AG10803 (cell line): ENCODE measurements around the gene SMIM38.

Experiments
- DNase-seq: peaks from one replicate; pipeline ENCODE4 v3.0.0; 2010; ENCODE audit warnings: low read depth
- H3K4me3 ChIP-seq: 2 replicates; pipeline ENCODE4 v1.5.1; 2011; ENCODE audit warnings: mild to moderate bottlenecking, low read length, control low read depth
- TF ChIP-seq, protein P1 (sequence below): conservative IDR thresholded peaks from 2 replicates; pipeline ENCODE4 v1.5.1; 2011; ENCODE audit warnings: mild to moderate bottlenecking, low read length, control low read depth, inconsistent platforms

Gene SMIM38

DNA sequence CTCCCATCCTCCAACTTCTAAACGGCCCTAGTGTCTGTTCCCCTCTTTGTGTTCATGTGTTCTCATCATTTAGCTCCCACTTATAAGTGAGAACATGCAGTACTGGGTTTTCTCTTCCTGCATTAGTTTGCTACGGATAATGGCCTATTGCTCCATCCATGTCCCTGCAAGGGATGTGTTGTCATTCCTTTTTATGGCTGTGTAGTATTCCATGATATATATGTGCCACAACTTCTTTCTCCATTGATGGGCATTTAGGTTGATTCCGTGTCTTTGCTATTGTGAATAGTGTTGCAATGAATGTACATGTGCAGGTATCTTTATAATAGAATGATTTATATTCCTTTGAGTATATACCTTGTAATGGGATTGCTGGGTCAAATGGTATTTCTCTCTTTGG, 5.6 kb upstream of the SMIM38 start:
- TF ChIP-seq, protein P1, sequence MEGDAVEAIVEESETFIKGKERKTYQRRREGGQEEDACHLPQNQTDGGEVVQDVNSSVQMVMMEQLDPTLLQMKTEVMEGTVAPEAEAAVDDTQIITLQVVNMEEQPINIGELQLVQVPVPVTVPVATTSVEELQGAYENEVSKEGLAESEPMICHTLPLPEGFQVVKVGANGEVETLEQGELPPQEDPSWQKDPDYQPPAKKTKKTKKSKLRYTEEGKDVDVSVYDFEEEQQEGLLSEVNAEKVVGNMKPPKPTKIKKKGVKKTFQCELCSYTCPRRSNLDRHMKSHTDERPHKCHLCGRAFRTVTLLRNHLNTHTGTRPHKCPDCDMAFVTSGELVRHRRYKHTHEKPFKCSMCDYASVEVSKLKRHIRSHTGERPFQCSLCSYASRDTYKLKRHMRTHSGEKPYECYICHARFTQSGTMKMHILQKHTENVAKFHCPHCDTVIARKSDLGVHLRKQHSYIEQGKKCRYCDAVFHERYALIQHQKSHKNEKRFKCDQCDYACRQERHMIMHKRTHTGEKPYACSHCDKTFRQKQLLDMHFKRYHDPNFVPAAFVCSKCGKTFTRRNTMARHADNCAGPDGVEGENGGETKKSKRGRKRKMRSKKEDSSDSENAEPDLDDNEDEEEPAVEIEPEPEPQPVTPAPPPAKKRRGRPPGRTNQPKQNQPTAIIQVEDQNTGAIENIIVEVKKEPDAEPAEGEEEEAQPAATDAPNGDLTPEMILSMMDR: no peak
- H3K4me3 ChIP-seq: no peak overlapping the region
- no peak for DNase-seq

DNA sequence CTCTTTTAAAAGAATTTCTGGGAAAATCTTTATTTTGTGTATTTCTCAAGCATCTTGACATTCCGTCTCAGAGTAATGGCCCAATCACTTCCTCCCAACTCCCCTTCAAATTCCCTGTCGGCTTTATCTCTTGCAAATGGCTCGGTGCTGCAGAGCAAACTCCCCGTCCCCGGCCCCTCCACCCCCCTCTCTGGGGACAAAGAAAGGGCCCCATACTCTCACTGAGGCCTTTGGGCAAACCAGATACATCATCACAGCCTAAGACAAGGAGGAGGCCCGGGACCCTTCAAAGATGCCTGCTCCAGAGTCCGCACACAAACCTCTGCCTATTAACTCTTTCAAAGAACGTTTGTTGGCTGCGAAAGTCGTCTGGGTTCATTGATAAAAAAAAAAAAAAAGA, 3.9 kb upstream of the SMIM38 start:
- TF ChIP-seq, protein P1: no peak
- no peak overlapping the region for H3K4me3 ChIP-seq
- DNase-seq: no peak

GRCh38 chr11:69152733-69153421, 2.9 kb upstream of the SMIM38 start:
- no peak for DNase-seq
- H3K4me3 ChIP-seq: no peak overlapping the region
- TF ChIP-seq, protein P1: no peak

DNA sequence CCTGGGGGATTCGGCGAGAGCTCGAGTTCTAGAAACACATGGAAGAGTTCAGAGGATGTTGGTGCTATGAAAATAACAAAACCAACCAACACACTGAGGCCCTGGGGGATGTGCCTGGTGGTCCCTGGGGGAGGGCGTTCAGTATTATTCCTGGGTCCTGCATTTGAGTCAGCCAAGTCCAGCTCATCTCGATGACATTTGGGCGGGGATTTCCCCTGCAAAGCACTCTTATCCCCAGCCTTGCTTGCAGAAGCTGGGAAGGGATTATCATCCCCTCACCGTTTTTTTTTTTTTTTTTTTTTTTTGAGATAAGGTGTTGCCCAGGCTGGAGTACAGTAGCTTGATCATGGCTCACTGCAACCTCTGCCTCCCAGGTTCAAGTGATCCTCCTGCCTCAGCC, 2.1 kb upstream of the SMIM38 start:
- no peak for DNase-seq
- TF ChIP-seq, protein P1: no peak
- no peak overlapping the region for H3K4me3 ChIP-seq

- no peak for DNase-seq
- TF ChIP-seq, protein P1: no peak
- no peak overlapping the region for H3K4me3 ChIP-seq
These were observed 1.4 kb upstream of the SMIM38 start for GRCh38 chr11:69154211-69154913.

DNA sequence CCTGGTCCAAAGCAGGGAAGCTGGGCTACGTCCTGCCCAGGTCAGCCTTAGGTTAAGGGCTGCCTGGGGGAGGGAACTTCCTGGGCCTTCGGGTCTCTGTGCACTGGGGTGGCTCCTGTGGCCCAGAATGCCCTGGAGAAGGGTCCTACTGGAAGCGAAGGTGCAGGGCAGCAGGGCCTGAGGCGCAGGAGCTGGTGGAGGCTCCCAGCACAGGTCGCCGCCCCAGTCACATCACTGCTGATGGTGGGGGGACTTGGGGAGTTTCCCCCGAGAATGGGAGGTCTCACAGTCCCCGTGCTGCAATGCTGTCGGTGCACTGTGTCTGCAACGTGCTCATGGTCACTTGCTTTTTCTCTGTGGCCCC, 815 bp upstream of the SMIM38 start:
- TF ChIP-seq, protein P1: no peak
- no peak overlapping the region for H3K4me3 ChIP-seq
- no peak for DNase-seq

DNA sequence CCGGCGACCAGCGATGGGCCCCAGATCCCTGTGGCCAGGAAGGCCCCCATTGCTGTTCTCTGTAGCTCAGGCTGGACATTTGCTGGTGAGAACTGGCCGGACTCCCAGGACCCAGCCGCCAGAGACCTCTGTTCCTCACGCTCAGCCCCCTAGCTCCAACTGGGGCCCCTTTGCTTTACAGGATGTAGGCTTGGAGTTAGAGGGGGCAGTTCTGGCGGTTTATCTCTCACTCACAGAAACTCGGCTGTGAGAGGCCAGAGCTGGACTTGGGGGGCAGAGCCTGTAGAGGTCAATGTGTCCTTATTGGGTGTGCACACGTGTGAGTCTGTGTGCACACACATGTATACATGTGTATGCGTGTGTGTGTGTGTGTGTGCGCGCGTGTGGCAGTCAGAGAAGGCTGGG, 502 bp downstream of the SMIM38 start:
- DNase-seq: no peak
- TF ChIP-seq, protein P1: no peak
- H3K4me3 ChIP-seq: no peak overlapping the region
